ENCODE results near the gene ESYT1.

Gene ESYT1

DNA sequence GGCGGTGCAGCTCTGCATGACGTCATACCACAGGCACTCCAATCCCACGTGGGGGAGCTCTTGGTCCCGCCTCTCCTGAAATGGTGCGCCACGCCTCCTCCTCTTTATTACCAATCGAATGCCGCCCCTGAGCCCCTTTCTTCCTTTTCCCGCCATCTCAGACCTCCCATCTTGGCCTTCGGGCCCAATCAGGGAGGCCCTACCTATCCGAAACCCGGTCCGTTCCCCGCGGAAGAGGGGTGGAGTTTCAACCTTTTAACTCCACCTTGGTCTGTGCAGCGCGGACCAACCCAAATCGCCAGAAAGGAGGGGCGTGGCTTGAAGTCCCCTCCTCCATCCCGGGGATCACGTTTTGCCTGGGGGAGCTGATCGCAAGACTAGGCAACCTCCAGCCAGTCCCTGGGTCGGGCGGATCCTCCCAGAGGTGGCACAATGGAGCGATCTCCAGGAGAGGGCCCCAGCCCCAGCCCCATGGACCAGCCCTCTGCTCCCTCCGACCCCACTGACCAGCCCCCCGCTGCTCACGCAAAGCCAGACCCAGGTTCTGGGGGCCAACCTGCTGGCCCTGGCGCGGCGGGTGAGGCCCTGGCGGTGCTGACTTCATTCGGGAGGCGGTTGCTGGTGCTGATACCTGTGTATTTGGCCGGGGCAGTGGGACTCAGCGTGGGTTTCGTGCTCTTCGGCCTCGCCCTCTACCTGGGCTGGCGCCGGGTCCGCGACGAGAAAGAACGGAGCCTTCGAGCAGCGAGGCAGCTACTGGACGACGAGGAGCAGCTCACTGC, at the start of gene ESYT1 (continued):
- TF ChIP-seq ZNF214 (tag by site-specific recombination; IDR thresholded peaks at IDR 0.05; ENCODE audit: borderline replicate concordance) (no peak), ZNF433 (tag by site-specific recombination; IDR thresholded peaks at IDR 0.05; ENCODE audit: low read depth) (no peak), ZNF175 (tag by site-specific recombination; IDR thresholded peaks at IDR 0.05) (no peak), ZNF585B (tag by site-specific recombination; IDR thresholded peaks at IDR 0.05) (no peak), ZNF747 (tag by site-specific recombination; IDR thresholded peaks at IDR 0.05) (no peak), HOXC10 (CRISPR knock-in tag; IDR thresholded peaks at IDR 0.05) (no peak), BCL11A (tag by site-specific recombination; IDR thresholded peaks at IDR 0.05; ENCODE audit: low read depth) (0 out of 2 replicates have a peak, but pooled peaks have one; percentile 22), ZBTB7A (tag by site-specific recombination; IDR thresholded peaks at IDR 0.05; ENCODE audit: low read depth) (no peak), ZNF530 (tag by site-specific recombination; IDR thresholded peaks at IDR 0.05; ENCODE audit: low read depth) (no peak), KLF7 (tag by site-specific recombination; IDR thresholded peaks at IDR 0.05; ENCODE audit: borderline replicate concordance) (no peak), ZNF423 (tag by site-specific recombination; IDR thresholded peaks at IDR 0.05) (no peak), ZNF112 (tag by site-specific recombination; IDR thresholded peaks at IDR 0.05) (no peak), ZNF768 (tag by site-specific recombination; IDR thresholded peaks at IDR 0.05) (no peak), ZBTB17 (tag by site-specific recombination; IDR thresholded peaks at IDR 0.05) (peak; percentile 74), ZNF157 (tag by site-specific recombination; IDR thresholded peaks at IDR 0.05) (no peak), GLIS1 (tag by site-specific recombination; IDR thresholded peaks at IDR 0.05) (peak; percentile 92), ZBTB20 (tag by site-specific recombination; IDR thresholded peaks at IDR 0.05) (peak; percentile 56), ZNF184 (tag by site-specific recombination; IDR thresholded peaks at IDR 0.05) (no peak), ZNF174 (tag by site-specific recombination; IDR thresholded peaks at IDR 0.05) (no peak), ZNF202 (tag by site-specific recombination; IDR thresholded peaks at IDR 0.05; ENCODE audit: borderline replicate concordance) (no peak), ZFP3 (tag by site-specific recombination; IDR thresholded peaks at IDR 0.05; ENCODE audit: low read depth) (no peak), ZNF2 (tag by site-specific recombination; IDR thresholded peaks at IDR 0.05) (peak; percentile 50), ZBTB8A (tag by site-specific recombination; IDR thresholded peaks at IDR 0.05) (peak; percentile 33; the same call in 1 of the 2 replicates), ZNF140 (tag by site-specific recombination; IDR thresholded peaks at IDR 0.05) (no peak), ZNF76 (tag by site-specific recombination; IDR thresholded peaks at IDR 0.05; ENCODE audit: borderline replicate concordance, low read depth) (no peak; the same call in 1 of the 2 replicates), ZNF248 (tag by site-specific recombination; IDR thresholded peaks at IDR 0.05) (no peak), ZEB2 (tag by site-specific recombination; IDR thresholded peaks at IDR 0.05) (peak; percentile 62; the same call in 1 of the 2 replicates), GLI4 (tag by site-specific recombination; IDR thresholded peaks at IDR 0.05) (no peak), ZNF146 (tag by site-specific recombination; IDR thresholded peaks at IDR 0.05) (no peak), ZNF560 (tag by site-specific recombination; IDR thresholded peaks at IDR 0.05; ENCODE audit: borderline replicate concordance) (no peak)
- TF ChIP-seq, protein P1, sequence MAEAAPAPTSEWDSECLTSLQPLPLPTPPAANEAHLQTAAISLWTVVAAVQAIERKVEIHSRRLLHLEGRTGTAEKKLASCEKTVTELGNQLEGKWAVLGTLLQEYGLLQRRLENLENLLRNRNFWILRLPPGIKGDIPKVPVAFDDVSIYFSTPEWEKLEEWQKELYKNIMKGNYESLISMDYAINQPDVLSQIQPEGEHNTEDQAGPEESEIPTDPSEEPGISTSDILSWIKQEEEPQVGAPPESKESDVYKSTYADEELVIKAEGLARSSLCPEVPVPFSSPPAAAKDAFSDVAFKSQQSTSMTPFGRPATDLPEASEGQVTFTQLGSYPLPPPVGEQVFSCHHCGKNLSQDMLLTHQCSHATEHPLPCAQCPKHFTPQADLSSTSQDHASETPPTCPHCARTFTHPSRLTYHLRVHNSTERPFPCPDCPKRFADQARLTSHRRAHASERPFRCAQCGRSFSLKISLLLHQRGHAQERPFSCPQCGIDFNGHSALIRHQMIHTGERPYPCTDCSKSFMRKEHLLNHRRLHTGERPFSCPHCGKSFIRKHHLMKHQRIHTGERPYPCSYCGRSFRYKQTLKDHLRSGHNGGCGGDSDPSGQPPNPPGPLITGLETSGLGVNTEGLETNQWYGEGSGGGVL (tag by site-specific recombination; IDR thresholded peaks at IDR 0.05), result no peak
- TF ChIP-seq, protein P2, sequence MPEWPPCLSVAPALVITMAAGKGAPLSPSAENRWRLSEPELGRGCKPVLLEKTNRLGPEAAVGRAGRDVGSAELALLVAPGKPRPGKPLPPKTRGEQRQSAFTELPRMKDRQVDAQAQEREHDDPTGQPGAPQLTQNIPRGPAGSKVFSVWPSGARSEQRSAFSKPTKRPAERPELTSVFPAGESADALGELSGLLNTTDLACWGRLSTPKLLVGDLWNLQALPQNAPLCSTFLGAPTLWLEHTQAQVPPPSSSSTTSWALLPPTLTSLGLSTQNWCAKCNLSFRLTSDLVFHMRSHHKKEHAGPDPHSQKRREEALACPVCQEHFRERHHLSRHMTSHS (tag by site-specific recombination; IDR thresholded peaks at IDR 0.05), result no peak
- TF ChIP-seq, protein P3, sequence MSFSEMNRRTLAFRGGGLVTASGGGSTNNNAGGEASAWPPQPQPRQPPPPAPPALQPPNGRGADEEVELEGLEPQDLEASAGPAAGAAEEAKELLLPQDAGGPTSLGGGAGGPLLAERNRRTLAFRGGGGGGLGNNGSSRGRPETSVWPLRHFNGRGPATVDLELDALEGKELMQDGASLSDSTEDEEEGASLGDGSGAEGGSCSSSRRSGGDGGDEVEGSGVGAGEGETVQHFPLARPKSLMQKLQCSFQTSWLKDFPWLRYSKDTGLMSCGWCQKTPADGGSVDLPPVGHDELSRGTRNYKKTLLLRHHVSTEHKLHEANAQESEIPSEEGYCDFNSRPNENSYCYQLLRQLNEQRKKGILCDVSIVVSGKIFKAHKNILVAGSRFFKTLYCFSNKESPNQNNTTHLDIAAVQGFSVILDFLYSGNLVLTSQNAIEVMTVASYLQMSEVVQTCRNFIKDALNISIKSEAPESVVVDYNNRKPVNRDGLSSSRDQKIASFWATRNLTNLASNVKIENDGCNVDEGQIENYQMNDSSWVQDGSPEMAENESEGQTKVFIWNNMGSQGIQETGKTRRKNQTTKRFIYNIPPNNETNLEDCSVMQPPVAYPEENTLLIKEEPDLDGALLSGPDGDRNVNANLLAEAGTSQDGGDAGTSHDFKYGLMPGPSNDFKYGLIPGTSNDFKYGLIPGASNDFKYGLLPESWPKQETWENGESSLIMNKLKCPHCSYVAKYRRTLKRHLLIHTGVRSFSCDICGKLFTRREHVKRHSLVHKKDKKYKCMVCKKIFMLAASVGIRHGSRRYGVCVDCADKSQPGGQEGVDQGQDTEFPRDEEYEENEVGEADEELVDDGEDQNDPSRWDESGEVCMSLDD (tag by site-specific recombination; IDR thresholded peaks at IDR 0.05), result peak; percentile 41; the same call in 1 of the 2 replicates
- TF ChIP-seq, protein P4, sequence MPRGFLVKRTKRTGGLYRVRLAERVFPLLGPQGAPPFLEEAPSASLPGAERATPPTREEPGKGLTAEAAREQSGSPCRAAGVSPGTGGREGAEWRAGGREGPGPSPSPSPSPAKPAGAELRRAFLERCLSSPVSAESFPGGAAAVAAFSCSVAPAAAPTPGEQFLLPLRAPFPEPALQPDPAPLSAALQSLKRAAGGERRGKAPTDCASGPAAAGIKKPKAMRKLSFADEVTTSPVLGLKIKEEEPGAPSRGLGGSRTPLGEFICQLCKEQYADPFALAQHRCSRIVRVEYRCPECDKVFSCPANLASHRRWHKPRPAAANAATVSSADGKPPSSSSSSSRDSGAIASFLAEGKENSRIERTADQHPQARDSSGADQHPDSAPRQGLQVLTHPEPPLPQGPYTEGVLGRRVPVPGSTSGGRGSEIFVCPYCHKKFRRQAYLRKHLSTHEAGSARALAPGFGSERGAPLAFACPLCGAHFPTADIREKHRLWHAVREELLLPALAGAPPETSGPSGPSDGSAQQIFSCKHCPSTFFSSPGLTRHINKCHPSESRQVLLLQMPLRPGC (tag by site-specific recombination; IDR thresholded peaks at IDR 0.05), result 0 out of 2 replicates have a peak, but pooled peaks have one; percentile 15
- TF ChIP-seq, protein P5, sequence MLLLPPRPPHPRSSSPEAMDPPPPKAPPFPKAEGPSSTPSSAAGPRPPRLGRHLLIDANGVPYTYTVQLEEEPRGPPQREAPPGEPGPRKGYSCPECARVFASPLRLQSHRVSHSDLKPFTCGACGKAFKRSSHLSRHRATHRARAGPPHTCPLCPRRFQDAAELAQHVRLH (tag by site-specific recombination; IDR thresholded peaks at IDR 0.05), result peak; percentile 86; the same call in 1 of the 2 replicates
